ENCODE data around the gene COL4A5.
"Not testable (repeated sequence)": the region's sequence is repeated elsewhere in the genome, so short reads cannot be mapped to it uniquely, and the experiment has no call there.

Gene COL4A5

DNA sequence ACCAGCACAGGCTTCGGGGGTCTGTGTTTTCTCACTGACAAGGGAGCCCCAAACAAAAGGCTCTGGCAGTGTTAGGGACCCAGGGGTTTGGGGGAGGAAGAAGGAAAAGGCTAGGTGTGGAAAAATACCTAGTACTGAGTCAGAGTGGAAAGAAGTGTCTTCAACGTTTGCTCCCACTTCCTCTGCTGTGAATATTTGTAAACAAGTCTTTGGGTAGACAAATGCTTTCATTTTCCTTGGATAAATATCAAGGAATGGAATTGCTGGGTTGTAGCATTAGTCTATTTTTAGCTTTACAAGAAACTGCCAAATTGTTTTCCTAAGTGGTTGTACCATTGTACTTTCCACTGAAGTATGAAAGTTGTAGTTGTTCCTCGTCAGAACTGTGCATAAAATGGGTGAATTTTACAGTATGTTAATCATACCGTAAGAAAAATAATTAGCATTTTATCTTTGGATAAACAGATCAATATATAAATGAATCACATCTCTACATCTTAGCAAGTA, 17.4 kb downstream of the COL4A5 start:
- DNase-seq: no peak

DNA sequence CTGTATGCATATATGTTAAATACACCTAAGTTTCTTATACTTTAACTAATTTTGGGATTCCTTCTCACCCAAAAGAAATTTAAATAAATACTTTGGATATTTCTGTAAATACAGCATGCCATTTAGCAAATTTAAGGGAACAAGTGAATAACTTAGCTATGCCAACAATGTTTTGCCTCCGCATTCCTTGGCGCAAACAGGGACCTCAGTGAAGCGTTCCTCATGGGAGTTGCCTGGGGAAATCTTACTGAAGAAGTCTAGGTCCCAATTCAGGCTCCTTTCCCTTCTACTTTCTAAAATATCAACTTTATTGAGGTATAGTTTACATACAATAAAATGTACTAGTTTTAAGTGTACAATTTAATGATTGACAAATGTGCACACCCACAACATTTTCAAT, 25.0 kb downstream of the COL4A5 start:
- DNase-seq: no peak

DNA sequence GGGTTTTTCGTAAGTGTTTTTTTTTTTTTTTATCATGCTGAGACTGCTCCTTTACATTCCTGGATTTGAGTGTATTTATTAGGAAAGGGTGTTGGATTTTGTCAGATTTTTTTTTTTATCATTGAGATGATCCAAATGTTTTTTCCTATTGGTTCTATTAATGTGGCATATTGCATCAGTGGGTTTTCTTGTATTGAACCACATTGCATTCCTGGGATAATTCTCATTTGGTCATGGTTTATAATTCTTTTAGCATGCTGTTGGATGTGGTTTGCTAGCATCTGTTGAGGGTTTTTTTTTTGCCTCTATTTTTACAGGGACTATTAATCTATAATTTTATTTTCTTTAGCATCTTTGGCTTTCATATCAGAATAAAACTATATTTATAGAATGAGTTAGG, 28.8 kb downstream of the COL4A5 start:
- DNase-seq: no peak

DNA sequence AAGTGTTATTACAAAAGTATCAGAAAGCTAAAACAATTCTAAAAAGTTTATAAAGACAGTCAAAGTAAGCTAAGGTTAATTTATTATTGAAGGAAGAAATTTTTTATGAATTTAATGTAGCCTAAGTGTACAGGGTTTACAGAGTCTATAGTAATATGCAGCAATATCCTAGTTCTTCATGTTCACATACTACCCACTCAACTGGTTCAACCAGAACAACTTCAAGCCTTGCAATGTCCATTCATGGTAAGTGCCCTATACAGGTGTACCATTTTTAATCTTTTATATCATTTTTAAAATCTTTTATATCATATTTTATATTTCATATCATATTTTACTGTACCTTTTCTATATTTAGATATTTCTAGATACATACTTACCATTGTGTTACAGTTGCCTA, 34.3 kb downstream of the COL4A5 start:
- DNase-seq: no peak

DNA sequence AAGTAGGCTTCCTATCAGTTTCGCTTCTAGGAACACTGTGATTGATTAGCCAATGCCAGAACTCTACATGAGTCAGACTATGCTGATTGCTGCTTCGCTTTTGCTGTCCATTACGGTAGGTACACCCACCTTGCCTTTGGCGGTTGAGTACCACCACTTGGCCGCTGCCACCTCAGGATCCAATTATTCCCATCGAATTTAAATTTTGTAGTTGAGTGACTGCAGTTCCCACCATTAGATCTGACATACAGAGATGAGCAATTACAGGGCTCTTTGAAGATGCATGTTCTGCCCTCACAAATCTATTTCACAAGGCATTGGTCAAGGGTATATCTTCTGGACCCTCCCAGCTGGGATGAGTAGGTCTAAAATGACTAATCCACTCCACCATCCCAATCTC, 41.9 kb downstream of the COL4A5 start:
- DNase-seq: not testable (repeated sequence)

DNA sequence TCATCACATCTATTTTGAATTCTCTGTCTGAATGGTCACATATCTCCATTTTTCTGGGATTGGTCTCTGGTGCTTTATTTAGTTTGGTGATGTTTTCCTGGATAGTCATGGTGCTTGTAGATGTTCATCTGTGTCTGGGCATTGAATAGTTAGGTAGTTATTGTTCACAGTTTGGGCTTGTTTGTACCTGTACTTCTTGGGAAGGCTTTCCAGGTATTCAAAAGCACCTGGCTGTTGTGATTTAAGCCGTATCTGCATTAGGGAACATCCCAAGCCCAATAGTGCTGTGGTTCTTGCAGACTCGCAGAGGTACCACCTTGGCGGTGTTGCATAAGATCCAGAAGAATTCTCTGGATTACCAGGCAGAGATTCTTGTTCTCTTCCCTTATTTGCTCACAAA, 44.6 kb downstream of the COL4A5 start:
- no peak for DNase-seq

DNA sequence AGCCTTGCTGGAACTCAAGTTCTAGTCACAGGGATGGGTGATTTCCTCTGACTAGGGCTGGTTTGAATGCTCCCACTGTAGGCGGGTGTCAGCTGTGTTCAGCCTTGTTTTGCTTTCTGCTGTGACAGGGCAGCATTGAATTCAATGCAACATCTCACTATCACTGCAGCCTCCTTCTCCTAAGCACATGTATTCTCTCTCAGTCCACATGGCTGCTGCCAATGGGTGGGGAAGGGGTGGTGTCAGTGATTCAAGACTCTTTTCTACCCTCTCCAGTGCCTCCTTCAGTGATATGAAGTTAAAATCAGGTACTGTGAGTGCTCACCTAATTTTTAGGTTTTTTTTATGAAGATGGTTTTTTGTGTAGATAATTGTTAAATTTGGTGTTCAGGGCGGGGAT, 46.3 kb downstream of the COL4A5 start:
- DNase-seq: no peak

DNA sequence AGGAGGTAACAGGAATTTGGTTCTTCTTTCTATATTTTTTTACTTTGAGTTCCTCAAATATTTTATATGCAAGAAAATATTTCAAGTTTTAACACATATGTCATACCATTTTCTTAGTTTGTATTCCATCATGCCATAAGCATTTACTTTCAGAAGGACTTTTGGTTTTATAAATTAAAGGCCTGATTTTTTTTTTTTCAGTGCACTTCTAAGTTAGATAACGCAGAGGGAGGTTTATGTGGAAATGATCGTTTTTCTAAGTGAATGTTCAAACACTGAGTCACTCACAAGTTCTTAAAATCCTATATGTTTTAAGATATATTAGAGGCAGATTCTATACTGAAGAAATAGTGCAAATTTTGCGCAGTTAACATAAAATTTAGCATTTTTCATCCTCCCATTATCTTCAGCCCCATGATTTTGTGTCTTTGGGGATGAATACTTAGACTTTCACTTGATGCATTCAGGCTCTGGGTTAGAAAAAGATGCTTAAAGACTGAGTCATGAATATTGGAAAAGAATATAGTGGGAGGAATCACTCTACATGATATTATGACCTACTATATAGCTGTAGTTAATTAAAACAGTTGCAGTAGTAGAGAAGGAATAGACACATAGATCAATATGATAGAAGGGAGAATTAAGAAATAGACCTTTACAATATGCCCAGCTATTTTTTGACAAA, 54.9 kb downstream of the COL4A5 start:
- no peak for DNase-seq

DNA sequence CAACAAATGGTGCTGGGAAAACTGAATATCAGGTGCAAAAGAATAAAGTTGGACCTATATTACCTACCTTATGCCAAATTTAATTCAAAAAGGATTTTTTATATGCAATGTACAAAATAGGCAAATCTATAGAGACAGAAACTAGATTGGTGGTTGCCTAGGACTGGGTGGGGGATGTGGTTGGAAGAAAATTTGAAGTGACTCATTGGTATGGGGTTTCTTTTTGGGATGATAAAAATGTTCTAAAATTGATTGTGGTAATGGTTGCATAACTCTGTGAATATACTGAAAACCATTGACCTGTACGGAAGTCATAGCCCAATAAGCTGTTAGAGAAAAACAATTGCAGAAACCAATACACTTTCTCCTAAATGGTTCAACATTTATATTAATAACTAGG, 72.1 kb downstream of the COL4A5 start:
- DNase-seq: no peak

DNA sequence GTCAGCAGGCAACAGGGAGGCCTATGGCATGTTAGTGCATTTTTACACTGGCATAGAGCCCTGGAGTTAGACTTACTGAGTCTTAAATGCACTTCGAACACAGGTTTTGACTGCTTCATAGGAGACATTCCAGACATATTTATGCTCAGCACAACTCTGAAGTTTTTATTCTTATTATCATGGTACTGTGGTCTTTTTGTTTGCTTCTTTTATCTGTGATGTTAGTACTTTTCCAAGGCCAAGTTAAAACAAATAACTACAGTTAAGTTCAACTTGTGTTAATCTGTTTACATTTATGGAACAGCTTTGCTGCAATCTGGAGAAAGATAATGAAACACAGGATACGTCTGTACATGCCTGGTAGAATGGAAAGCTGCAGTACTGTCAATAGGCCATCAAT, 76.5 kb downstream of the COL4A5 start:
- no peak for DNase-seq

DNA sequence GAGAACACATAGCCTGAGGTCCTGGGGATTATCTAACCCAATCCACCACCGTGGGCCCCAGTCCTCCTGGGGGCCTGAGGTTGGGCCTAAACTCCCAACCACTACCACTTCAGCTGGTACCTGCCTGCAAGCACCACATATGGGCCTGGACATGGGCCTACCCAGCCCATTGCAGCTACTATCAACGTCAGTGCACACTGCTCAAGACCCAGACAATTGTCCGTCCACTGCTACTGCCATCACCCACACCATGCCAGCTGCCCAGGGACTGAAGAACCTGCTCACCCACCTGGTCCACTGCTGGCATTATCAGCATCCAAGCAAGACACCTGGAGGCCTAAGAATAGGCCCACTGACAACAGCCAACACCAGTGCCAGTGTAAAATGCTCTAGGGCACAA, 88.1 kb downstream of the COL4A5 start:
- DNase-seq: no peak

DNA sequence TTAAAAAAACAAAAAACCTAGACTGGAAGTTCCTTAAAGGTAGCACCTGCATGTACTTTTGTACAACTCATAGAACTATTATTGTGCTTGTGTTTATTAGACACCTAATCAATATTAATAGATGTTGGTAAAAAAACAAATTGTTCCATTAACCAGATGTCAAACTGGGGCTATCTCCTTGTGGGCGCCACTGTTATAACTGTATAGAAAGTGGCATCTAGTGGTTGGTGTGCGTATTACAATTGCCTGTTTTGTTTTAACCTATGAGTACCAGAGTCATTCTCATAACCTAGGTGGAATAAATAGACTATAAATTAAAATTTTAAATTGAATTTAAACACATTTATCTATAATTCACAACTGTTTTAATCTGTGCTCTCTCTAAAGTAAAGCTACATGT, 97.4 kb downstream of the COL4A5 start:
- no peak for DNase-seq

DNA sequence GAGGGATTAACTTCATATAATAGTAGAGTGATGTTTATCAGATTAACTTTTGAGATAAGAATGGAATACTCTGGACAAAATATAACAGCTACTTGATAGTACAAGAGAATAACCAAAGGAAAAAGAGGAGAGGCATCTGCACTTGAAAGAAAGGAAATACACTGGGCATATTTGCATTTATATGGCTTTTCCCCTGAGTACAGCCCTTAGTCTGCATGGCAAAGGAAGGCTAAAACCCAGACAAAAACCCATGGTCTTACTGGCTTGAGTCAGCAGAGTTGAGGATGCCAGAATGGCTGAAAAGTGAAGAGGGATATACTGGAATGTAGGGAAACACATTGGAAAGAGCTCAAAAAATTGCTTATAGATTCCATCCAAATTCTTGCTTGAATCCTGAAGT, 101.6 kb downstream of the COL4A5 start:
- no peak for DNase-seq

DNA sequence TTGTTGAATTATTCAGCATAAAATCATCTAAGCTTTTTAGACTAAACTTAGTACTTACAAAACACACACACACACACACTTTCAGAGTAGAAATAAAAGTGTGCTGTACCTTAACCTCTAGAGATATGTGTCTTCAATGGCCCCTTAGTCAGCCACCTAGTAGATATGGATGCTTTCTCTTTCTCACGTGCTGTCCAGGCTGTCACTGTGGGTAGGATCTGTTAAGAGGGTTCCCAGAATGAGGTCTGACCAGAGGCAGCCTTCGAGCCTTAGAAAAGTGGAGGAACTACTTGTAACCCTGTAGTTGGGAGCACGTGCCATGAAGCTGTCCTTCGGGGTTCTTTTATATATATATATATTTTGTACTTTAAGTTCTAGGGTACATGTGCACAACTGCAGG, 117.9 kb downstream of the COL4A5 start:
- no peak for DNase-seq

DNA sequence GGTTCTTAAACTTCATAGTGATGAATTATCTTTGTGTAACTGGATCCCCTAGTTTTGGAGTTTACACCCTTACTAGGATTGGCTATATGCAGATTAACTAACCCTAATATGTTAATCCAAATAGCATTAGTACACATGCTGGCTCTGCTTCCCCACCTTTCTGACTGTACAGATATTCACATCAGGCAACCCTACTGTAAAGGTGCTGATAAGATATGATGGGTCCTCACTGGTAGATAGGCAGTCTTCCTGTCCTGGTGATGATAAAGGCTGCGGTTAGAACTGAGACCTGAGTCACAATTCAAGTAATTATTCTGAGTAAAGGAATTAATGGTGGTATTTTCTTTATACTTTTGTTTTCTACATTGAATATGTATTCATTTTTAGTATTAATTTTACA, 118.6 kb downstream of the COL4A5 start:
- DNase-seq: no peak

DNA sequence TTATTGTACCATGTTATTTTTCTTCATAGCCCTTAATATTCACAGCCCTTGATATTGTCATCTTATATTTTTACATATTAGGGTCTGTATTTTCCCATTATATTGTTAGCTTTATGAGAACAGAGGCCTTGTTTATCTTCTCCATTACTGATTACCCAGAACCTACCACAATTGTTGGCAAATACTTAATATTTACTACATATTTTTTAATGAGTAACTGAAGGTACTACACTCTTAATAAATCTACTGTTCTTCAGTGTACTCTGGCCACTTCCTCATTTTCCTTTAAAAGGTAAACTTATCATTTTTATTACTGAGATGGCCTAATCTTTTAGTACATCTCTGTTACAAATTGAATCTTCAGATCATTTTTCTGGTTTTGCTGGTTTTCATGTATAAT, 133.5 kb downstream of the COL4A5 start:
- no peak for DNase-seq

DNA sequence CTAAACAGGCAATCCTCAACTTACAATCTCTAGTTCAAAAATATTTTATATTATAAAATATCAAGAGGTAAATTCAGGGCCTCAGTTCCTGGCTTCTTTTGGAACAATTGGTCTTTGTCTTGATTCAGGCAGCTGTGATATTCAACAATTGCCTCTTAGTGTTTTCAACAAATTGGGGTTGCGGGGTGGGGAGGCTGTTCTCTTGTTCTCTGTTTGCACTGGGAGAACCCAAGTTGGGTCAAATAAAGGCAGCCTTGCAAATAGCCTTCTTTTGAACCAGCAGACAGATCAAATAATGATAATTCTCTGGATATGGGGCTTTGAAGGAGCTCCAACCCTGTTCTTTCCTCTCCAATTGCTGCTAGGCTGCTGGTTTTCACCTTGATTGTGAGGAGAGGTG, 142.5 kb downstream of the COL4A5 start:
- no peak for DNase-seq

DNA sequence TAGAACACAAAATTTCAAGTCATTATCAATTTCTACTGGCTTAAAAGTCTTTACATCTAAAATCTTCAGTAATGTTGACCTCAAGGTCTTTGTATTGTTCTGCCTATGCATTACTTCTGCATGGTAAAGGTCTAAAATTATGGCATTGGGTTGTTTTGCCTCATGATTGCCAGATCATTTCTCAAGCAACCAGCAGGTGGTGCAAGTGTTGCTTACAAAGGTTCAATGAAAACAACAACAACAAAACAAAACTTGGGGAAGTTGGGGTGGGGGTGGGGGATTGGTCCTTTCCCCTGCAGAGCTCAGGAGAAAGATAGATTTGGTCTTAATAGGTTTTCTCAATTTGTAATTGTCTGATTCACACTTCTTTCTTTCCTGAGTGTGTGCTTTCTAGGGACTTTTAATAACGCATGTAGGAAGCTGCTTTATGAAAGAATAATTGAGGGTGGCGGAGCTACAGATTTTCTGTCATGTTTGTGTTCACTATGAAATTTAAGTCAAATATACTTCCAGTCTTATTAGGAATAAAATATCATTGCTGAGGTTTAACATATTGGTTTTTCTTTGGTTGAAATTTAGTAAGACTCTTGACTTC, 145.1 kb downstream of the COL4A5 start:
- DNase-seq: no peak

DNA sequence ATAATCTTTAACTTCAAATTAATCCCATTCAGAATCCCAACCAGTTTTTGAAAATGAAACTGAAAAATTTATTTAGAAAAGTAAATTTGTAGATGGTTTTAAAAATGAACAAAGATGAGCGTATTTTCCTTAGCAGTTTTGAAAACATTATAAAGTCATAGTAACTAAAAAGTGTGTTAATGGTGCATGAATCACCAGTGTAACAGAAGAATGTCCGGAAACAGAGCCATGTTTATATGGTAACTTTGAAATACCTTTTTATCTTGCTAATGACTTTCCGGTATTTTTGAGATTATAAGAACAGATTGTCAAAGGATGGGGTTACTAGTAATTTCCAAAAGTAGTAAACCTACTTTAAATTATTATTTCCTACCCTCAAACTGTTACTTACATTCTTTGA, 150.9 kb downstream of the COL4A5 start:
- DNase-seq: no peak

DNA sequence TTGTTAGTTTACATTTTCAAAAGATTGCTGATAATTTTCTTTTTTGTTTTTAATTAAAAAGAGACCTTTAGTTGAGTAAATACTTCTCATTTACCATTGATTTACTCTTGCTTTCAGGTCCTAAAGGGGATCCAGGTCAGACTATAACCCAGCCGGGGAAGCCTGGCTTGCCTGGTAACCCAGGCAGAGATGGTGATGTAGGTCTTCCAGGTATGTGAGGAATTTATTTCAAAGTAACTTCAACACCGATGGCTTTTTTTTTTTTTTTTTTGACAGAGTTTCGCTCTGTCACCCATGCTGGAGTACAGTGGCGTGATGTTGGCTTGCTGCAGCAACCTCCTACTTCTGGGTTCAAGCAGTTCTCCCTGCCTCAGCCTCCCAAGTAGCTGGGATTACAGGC, 161.6 kb downstream of the COL4A5 start:
- no peak for DNase-seq

DNA sequence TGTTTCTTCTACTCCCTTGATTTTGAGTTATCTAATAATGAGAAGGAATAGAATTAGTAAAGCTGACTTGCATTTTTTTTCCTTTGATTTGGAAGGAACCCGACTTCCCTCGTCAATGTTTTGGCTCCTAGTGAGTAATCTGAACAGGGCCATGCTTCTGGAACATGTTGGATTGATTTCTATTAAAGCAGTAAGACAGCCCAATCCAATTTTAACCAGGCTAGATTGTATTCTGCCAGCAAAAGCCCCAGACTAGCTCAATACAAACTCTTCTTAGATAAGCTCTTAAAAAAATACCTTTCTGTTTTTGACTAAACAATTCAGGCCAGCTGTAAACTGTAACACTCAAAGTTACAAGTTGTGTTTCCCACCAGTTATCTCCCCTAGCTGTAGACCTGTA, 170.5 kb downstream of the COL4A5 start:
- DNase-seq: no peak

DNA sequence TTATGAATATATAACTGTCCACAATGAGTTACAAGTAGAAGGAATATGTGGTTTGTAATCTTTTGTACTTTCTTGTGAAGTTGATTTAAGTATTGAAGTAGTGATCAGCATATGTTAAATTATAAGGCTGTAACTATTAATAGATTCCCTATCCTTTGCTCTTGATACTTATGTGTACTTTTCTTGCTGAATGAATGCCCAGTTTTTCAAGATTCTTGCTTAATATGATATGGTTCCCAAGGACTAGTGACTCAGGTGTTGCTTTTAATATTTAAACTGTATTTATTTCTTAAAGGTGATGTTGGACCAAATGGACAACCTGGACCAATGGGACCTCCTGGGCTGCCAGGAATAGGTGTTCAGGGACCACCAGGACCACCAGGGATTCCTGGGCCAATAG, 175.0 kb downstream of the COL4A5 start:
- DNase-seq: no peak

DNA sequence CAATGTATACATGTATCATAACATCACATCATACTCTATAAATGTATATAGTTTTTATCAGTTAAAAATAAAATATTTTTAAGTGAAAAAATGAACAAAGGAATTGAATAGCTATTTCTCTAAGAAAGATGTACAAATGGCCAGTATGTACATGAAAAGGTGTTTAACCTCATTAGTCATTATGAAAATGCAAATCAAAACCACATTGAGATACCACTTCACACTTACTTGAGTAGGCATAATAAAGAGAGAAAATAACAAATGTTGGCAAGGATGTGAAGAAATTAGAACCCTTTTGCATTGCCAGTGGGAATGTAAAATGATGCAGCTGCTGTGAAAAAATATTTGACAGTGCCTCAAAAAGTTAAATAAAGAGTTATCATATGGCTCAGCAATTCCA, 201.2 kb downstream of the COL4A5 start:
- no peak for DNase-seq

DNA sequence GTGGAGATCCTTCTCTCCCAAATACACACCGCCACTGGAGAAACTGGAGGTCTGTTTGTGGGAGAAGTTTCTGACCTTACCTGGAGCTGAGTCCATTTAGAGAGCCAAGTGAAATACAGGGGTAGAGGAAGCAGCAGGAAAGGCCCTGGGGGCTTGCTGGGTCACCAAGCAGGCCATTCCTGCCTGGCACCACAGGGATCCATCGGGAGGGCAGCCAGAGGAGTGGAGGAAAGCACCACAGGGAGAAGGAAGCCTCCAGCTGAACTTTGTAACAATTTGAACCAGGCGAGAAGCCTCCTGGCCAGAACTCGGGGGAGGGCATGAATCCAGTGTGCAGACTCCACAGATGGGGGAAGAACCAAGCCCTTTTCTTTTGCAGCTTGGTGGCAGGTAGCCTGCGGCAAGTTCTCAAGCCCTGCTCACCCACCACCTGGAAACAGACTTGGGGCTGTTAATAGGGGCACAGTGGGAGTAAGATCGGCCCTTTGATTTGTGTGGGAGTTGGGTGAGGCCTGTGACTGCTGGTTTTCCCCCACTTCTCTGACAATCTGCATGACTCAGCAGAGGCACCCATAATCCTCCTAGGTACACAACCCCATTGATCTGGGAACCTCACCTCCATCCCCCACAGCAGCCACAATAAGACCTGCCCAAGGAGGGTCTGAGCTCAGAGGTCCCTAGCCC, 202.1 kb downstream of the COL4A5 start:
- no peak for DNase-seq

DNA sequence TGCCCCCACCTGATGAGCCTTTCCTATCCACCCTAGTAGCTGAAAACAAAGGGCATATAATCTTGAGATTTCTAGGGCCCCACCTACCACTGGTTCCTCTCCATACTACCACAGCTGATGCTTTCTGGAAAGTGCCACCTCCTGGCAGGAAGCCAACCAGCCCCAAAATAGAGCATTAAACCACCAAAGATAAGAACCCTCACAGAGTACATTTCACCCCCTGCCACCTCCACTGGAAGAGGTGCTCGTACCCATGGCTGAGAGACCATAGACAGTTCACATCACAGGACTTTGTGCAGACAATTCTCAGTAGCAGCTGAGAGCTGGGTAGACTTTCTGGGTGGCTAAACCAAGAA, 202.6 kb downstream of the COL4A5 start:
- no peak for DNase-seq
